ENCODE data around the gene DOHH.

DOHH gene

GRCh38 chr19:3471954-3472655 lies 28.4 kb downstream of the DOHH start:
- no peak overlapping the region for H3K27ac ChIP-seq (ENCODE audit: low read depth, low read length)
- H3K4me3 ChIP-seq (ENCODE audit: low read length) = no peak overlapping the region
- peaks cover 22% of the 10 kb centered on the region for H3K27me3 ChIP-seq (ENCODE audit: insufficient read depth, low read length)
- no peaks in the 10 kb centered on the region for H3K4me1 ChIP-seq (ENCODE audit: insufficient read depth, low read length)
- no peak overlapping the region for H3K9ac ChIP-seq (ENCODE audit: low read depth, low read length)
- no peaks in the 10 kb centered on the region for H3K36me3 ChIP-seq (ENCODE audit: insufficient read depth, low read length)
- H3K9me3 ChIP-seq (ENCODE audit: insufficient read depth, low read depth, low read length) = peaks cover 2% of the 10 kb centered on the region; the same call in 1 of the 2 replicates
- WGBS = 48% methylated on average over 21 of the region's 24 CpGs

DNA sequence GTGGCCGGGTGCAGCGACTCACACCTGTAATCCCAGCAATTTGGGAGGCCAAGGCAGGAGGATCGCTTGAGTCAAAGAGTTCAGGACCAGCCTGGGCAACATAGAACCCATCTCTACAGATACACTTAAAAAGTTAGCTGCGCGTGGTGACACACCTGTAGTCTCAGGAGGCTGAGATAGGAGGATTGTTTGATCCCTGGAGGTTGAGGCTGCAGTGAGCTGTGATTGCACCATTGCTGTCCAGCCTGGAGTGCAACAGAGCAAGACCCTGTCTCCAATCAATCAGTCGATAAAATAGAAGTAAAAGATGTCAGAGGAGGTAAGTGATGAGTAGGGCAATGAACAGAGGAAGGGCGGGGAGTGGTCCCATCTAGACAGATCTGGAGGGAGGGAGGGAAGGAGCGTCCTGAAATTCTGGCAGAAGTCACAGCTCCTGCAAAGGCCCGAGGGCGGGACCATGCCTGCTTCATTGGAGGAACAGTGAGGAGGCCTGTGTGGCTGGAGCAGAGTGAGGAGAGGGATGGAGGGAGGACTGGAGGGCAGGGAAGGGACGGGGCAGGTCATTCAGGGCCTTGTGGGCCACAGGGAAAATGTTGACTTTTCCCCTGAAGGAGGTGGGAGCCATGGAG lies 29.9 kb downstream of the DOHH start:
- no peaks in the 10 kb centered on the region for H3K36me3 ChIP-seq (ENCODE audit: insufficient read depth, low read length)
- no peak overlapping the region for H3K27ac ChIP-seq (ENCODE audit: low read depth, low read length)
- H3K9me3 ChIP-seq (ENCODE audit: insufficient read depth, low read depth, low read length) = peaks cover 2% of the 10 kb centered on the region; the same call in 1 of the 2 replicates
- H3K4me3 ChIP-seq (ENCODE audit: low read length) = no peak overlapping the region
- no peak overlapping the region for H3K9ac ChIP-seq (ENCODE audit: low read depth, low read length)
- peaks cover 35% of the 10 kb centered on the region for H3K27me3 ChIP-seq (ENCODE audit: insufficient read depth, low read length)
- H3K4me1 ChIP-seq (ENCODE audit: insufficient read depth, low read length) = no peaks in the 10 kb centered on the region
- WGBS = 74% methylated on average over 11 of the region's 11 CpGs

DNA sequence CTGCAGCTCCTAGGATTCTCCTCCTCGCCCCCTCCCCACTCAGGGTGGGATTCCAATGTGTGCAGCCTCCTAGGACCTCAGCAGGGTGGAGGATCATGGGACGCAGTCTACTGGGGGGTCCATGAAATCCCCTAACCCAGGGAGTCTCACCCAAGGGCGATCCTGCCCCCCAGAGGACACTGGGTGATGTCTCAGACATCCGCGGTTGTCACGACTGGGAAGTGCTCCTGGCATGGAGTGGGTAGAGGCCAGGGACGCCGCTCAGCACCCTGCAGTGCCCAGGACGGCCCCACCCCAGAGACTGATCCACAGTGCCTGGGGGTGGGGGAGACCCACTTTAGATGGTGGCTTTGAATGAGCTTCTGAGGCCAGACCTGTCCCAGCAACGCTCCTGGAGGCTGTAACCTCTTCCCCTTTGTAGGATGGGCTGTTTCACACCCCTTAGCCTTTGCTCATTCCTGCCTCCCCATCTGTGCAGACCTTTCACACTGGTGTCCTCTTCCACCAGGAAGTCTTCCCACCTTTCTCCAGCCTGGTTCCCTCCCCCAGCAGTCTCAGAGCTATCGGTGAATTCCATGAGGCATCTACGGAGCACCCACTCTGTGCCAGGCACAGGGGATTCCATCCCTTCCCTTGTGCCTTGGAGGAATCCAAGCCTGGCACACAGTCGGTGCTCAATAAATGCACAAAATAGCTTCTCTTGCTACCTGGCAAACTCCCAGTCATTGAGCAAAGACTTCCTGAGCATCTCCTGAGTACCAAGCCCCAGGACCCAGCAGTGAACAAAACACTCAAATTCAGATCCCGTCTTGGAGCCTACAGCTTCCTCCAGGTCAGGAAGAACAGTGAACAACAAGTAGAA lies 30.6 kb downstream of the DOHH start:
- H3K4me1 ChIP-seq (ENCODE audit: insufficient read depth, low read length) = no peaks in the 10 kb centered on the region
- no peak overlapping the region for H3K9ac ChIP-seq (ENCODE audit: low read depth, low read length)
- peaks cover 43% of the 10 kb centered on the region for H3K27me3 ChIP-seq (ENCODE audit: insufficient read depth, low read length)
- 61% methylated on average over 14 of the region's 14 CpGs for WGBS
- H3K36me3 ChIP-seq (ENCODE audit: insufficient read depth, low read length) = no peaks in the 10 kb centered on the region
- peaks cover 2% of the 10 kb centered on the region; the same call in 1 of the 2 replicates for H3K9me3 ChIP-seq (ENCODE audit: insufficient read depth, low read depth, low read length)
- H3K27ac ChIP-seq (ENCODE audit: low read depth, low read length) = no peak overlapping the region
- H3K4me3 ChIP-seq (ENCODE audit: low read length) = no peak overlapping the region

DNA sequence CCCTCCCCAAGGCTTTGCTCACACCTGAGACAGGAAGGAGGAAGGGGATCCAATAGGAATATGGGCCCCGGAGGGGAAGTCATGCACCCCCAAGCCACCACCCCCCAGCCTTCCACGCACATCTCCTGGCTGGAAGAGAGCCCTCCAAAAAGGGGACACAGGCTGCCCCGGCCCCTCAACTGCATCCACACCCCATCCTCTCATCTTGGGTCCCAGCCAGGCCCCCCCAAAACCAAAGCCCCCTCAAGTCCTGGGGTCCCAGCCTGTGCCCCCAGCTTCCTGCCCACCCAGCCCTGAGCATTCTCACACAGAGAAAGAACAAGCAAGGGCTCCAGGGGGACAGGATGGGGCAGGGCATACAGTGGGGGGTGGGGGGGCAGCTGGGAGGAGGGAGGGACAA lies 32.3 kb downstream of the DOHH start:
- Histone ChIP-seq H3K27me3 (ENCODE audit: insufficient read depth, low read length) (peaks cover 59% of the 10 kb centered on the region), H3K9me3 (ENCODE audit: insufficient read depth, low read depth, low read length) (peaks cover 2% of the 10 kb centered on the region; the same call in 1 of the 2 replicates), H3K4me3 (ENCODE audit: low read length) (no peak overlapping the region), H3K9ac (ENCODE audit: low read depth, low read length) (no peak overlapping the region), H3K36me3 (ENCODE audit: insufficient read depth, low read length) (no peaks in the 10 kb centered on the region), H3K4me1 (ENCODE audit: insufficient read depth, low read length) (no peaks in the 10 kb centered on the region), H3K27ac (ENCODE audit: low read depth, low read length) (no peak overlapping the region)
- 75% methylated on average over 3 of the region's 3 CpGs for WGBS

DNA sequence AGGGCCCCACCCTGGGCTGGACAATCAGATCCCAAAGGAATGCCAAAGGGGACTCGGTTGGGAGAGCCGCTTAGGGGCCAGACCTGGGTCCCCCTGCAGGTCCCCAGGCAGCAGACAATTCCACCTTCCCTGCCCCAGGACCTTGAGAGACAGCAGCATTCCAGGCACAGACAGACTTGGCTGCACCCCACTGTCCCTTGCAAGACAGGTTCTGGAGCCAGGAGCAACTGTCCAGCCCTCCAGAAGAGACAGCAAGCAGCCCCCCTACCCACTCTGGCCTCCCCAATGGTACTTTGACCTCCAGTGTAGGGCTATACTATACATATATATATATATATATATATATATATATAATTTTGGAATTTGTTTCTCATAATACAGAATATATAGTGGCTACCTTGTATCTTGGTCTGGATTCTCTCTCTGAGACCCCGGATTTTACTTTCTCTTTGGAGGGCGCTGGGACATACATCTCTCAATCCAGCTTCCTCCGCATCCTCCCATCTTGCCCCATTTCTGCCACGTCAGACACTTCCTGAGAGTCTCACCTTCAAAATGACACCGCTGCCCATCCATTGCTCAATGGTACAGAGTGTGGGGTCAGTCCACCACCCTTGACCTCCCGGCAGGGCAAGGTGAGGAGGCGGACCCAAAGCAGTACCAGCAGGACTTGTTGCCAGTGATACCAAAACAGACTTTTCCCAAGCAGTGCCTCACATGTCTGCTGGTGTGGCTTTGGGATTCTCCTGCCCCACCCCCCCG lies 32.9 kb downstream of the DOHH start:
- H3K4me3 ChIP-seq (ENCODE audit: low read length) = no peak overlapping the region

GRCh38 chr19:3466635-3467034 lies 33.8 kb downstream of the DOHH start:
- Histone ChIP-seq H3K36me3 (ENCODE audit: insufficient read depth, low read length) (no peaks in the 10 kb centered on the region), H3K4me1 (ENCODE audit: insufficient read depth, low read length) (no peaks in the 10 kb centered on the region), H3K9me3 (ENCODE audit: insufficient read depth, low read depth, low read length) (peaks cover 2% of the 10 kb centered on the region; the same call in 1 of the 2 replicates), H3K27me3 (ENCODE audit: insufficient read depth, low read length) (peaks cover 73% of the 10 kb centered on the region), H3K27ac (ENCODE audit: low read depth, low read length) (no peak overlapping the region), H3K9ac (ENCODE audit: low read depth, low read length) (no peak overlapping the region), H3K4me3 (ENCODE audit: low read length) (no peak overlapping the region)
- WGBS = 91% methylated on average over 9 of the region's 9 CpGs

More for the DNA sequence above, 32.9 kb downstream of the DOHH start:
- Histone ChIP-seq H3K4me1 (ENCODE audit: insufficient read depth, low read length) (no peaks in the 10 kb centered on the region), H3K9me3 (ENCODE audit: insufficient read depth, low read depth, low read length) (peaks cover 2% of the 10 kb centered on the region; the same call in 1 of the 2 replicates), H3K27ac (ENCODE audit: low read depth, low read length) (no peak overlapping the region), H3K36me3 (ENCODE audit: insufficient read depth, low read length) (no peaks in the 10 kb centered on the region), H3K9ac (ENCODE audit: low read depth, low read length) (no peak overlapping the region), H3K27me3 (ENCODE audit: insufficient read depth, low read length) (peaks cover 65% of the 10 kb centered on the region)
- WGBS = 88% methylated on average over 9 of the region's 10 CpGs

DNA sequence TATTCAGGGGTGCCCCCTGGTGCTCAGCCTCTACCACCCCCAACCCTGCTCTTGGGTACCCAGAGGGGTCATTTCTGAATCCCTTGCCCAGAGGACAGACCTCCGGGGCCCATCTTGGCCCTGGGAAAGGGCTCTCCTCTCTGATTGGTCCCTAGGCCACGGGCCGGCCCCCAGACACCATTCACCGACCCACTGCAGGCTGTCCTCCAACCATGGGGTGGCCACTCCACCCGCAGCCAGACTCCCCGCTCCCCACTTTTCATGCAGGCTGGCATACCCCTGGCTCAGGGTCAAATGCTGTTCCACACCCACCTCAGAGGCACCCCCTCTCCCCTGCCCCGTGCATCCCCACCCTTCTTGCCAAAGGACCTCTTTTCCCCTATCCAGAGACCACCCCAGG lies 34.9 kb downstream of the DOHH start:
- H3K9ac ChIP-seq (ENCODE audit: low read depth, low read length) = no peak overlapping the region
- no peaks in the 10 kb centered on the region for H3K4me1 ChIP-seq (ENCODE audit: insufficient read depth, low read length)
- no peaks in the 10 kb centered on the region for H3K36me3 ChIP-seq (ENCODE audit: insufficient read depth, low read length)
- peaks cover 77% of the 10 kb centered on the region for H3K27me3 ChIP-seq (ENCODE audit: insufficient read depth, low read length)
- H3K9me3 ChIP-seq (ENCODE audit: insufficient read depth, low read depth, low read length) = peaks cover 2% of the 10 kb centered on the region; the same call in 1 of the 2 replicates
- no peak overlapping the region for H3K27ac ChIP-seq (ENCODE audit: low read depth, low read length)
- WGBS = 44% methylated on average over 7 of the region's 7 CpGs
- H3K4me3 ChIP-seq (ENCODE audit: low read length) = no peak overlapping the region

- Histone ChIP-seq H3K27me3 (ENCODE audit: insufficient read depth, low read length) (peaks cover 77% of the 10 kb centered on the region), H3K27ac (ENCODE audit: low read depth, low read length) (no peak overlapping the region), H3K4me3 (ENCODE audit: low read length) (peak overlapping the region; percentile 21; the same call in 1 of the 2 replicates), H3K36me3 (ENCODE audit: insufficient read depth, low read length) (no peaks in the 10 kb centered on the region), H3K9ac (ENCODE audit: low read depth, low read length) (no peak overlapping the region), H3K4me1 (ENCODE audit: insufficient read depth, low read length) (0 out of 2 replicates have a peak, but pooled peaks cover under 1% of the 10 kb centered on the region), H3K9me3 (ENCODE audit: insufficient read depth, low read depth, low read length) (peaks cover 2% of the 10 kb centered on the region; the same call in 1 of the 2 replicates)
- 1% methylated on average over 26 of the region's 31 CpGs for WGBS
Measured at GRCh38 chr19:3464587-3465235, 35.8 kb downstream of the DOHH start.

DNA sequence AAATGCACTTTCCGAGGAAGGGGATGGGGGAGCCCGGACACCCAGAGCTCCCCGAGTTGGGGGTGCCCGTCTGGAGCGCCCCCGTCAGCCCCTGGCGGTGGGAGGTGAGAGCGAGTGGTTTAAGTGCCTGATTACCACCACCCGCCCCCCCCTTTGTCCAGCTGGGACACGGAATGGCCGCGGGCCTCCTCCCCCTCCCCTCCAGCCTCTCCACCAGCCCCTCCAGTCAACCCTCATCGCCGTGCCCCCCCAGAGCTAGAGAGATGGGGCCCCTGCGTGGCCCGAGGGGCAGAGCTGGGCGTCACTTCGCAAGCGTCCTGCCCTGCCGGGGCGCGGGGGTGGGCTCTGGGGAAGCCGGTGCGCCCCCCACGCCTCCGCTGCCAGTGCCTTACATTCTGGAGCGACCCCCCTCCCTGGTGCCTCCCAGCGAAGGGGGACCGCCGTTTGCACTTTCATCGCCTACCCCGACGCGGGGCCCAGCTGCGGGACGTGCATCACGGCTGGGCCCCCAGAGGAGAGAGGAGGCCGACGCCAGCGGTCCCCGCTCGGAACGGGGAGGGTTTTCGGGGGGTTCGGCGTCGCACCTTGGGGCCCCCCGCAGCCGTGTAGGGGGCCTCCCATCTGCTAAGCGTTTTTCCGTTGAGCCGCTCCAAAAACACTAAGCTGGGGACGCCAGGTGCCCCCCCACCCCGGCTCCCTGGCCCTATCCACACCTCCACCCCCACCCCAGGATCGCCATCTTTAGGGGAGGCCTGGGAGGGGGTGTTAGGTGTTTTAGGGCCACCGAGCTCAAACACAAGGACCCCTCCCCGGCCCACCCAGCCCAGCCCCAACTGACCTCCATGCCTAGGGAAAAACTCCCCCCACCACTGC lies 36.5 kb downstream of the DOHH start:
- Histone ChIP-seq H3K27ac (ENCODE audit: low read depth, low read length) (no peak overlapping the region), H3K9me3 (ENCODE audit: insufficient read depth, low read depth, low read length) (peaks cover 2% of the 10 kb centered on the region; the same call in 1 of the 2 replicates), H3K27me3 (ENCODE audit: insufficient read depth, low read length) (peaks cover 78% of the 10 kb centered on the region), H3K9ac (ENCODE audit: low read depth, low read length) (no peak overlapping the region), H3K36me3 (ENCODE audit: insufficient read depth, low read length) (no peaks in the 10 kb centered on the region), H3K4me3 (ENCODE audit: low read length) (peak overlapping the region; percentile 36), H3K4me1 (ENCODE audit: insufficient read depth, low read length) (peaks cover 8% of the 10 kb centered on the region)
- WGBS = 2% methylated on average over 53 of the region's 57 CpGs

Measured in HUES64 (cell line).